PC-3 (cell line): Measurements from ENCODE around the gene LRRC70. TPM values are rescaled to one million over a fixed set of nuclear protein-coding genes. Genes with fewer than 3 reads are reported as not detected.

Source experiments
- ATAC-seq: fragments of 200-7000 bp; cut with Tn5 transposase; 2 replicates; pipeline ENCODE4 v1.9.1; 2020; ENCODE audit warnings: mild to moderate bottlenecking, moderate library complexity
- BruUV-seq: library from RNA; stranded (reverse); fragments of 400-500 nt; replicated peaks from 2 replicates; lab custom pipeline; 2021; lab: Mats Ljungman, UMichigan
- CTCF ChIA-PET: fragments of 300-600 bp; sonication (Branson Sonifier 250); formaldehyde crosslinking; loops from one replicate; lab custom pipeline; 2022; ENCODE audit warnings: antibody characterized with exemption; lab: Charles Lee
- POLR2A ChIA-PET: fragments of 300-600 bp; sonication (Branson Sonifier 250); formaldehyde crosslinking; loops from one replicate; lab custom pipeline; 2022; ENCODE audit warnings: antibody characterized with exemption; ENCODE audit not compliant: unreplicated experiment; lab: Charles Lee
- DNase-seq: peaks from one replicate; pipeline ENCODE4 v3.0.0-alpha.2; 2015
- H2AFZ ChIP-seq: fragments of 300-600 bp; sonication (generic); 2 replicates; pipeline ENCODE4 v1.6.0; 2016; ENCODE audit warnings: antibody characterized with exemption, low read length
- H3F3A ChIP-seq: fragments of 300-600 bp; sonication (generic); one replicate; pipeline ENCODE4 v1.6.0; 2017; ENCODE audit warnings: antibody characterized with exemption, low read length, control low read depth, mild to moderate bottlenecking; ENCODE audit not compliant: unreplicated experiment
- H3K27ac ChIP-seq: fragments of 300-600 bp; sonication (generic); 2 replicates; pipeline ENCODE4 v1.5.1; 2016; ENCODE audit warnings: mild to moderate bottlenecking, low read length
- H3K27me3 ChIP-seq: fragments of 300-600 bp; sonication (generic); 2 replicates; pipeline ENCODE4 v1.6.1; 2016; ENCODE audit warnings: low read length, mixed read lengths
- H3K36me3 ChIP-seq: fragments of 300-600 bp; sonication (generic); 2 replicates; pipeline ENCODE4 v1.6.1; 2016; ENCODE audit warnings: low read depth, mixed run types, low read length, mixed read lengths
- H3K4me1 ChIP-seq: fragments of 300-600 bp; sonication (generic); 2 replicates; pipeline ENCODE4 v1.5.1; 2016; ENCODE audit warnings: low read length; ENCODE audit not compliant: insufficient read depth
- H3K4me2 ChIP-seq: fragments of 300-600 bp; sonication (generic); 2 replicates; pipeline ENCODE4 v1.6.0; 2016; ENCODE audit warnings: low read length
- H3K4me3 ChIP-seq: fragments of 300-600 bp; sonication (generic); 2 replicates; pipeline ENCODE4 v1.5.1; 2016; ENCODE audit warnings: mild to moderate bottlenecking, low read length, mixed read lengths
- H3K79me2 ChIP-seq: fragments of 300-600 bp; sonication (generic); 2 replicates; pipeline ENCODE4 v1.6.1; 2017; ENCODE audit warnings: low read length, mixed read lengths
- H3K9ac ChIP-seq: fragments of 300-600 bp; sonication (generic); 2 replicates; pipeline ENCODE4 v1.6.0; 2016; ENCODE audit warnings: mild to moderate bottlenecking, low read length
- H3K9me2 ChIP-seq: fragments of 300-600 bp; sonication (generic); replicated peaks from 2 replicates; pipeline ENCODE4 v1.6.1; 2016; ENCODE audit warnings: mixed run types, low read length, mixed read lengths
- H3K9me3 ChIP-seq: fragments of 300-600 bp; sonication (generic); 2 replicates; pipeline ENCODE4 v1.6.1; 2016; ENCODE audit warnings: low read length, mixed read lengths
- H4K20me1 ChIP-seq: fragments of 300-600 bp; sonication (generic); 2 replicates; pipeline ENCODE4 v1.6.1; 2016; ENCODE audit warnings: low read length, mixed read lengths
- CTCF ChIP-seq: fragments of 300-600 bp; sonication (generic); conservative IDR thresholded peaks from 2 replicates; pipeline ENCODE4 v1.5.1; 2017; ENCODE audit warnings: antibody characterized with exemption, low read depth, mild to moderate bottlenecking, low read length
- EZH2 ChIP-seq: fragments of 300-600 bp; sonication (generic); IDR thresholded peaks from one replicate; pipeline ENCODE4 v1.6.1; 2017; ENCODE audit warnings: antibody characterized with exemption, mild to moderate bottlenecking, low read length; ENCODE audit not compliant: unreplicated experiment
- EZH2phosphoT487 ChIP-seq: fragments of 300-600 bp; sonication (generic); IDR thresholded peaks from 2 replicates; pipeline ENCODE4 v1.6.1; 2018; ENCODE audit warnings: mild to moderate bottlenecking, antibody characterized with exemption, low read length, borderline replicate concordance
- intact Hi-C: fragments of 100-400 bp; cut with micrococcal nuclease; formaldehyde crosslinking; loops from 2 replicates; pipeline ENCODE4 v1.9.0; 2023
- total RNA-seq: library from RNA; depleted of rRNA; stranded (reverse); fragments of >200 nt; gene quantifications from 2 replicates; pipeline ENCODE4 v1.2.3, GENCODE V29; 2014

LRRC70 gene
- total RNA-seq, 1 experiment from 2014 or later = 1.5 TPM

- Histone ChIP-seq H3K27me3 (no peaks in the 10 kb centered on the region), H3K9me2 (no peaks in the 10 kb centered on the region), H3F3A (no peaks in the 10 kb centered on the region), H2AFZ (no peak overlapping the region), H3K9ac (peak overlapping the region; percentile 49; the same call in 1 of the 2 replicates), H4K20me1 (no peaks in the 10 kb centered on the region), H3K79me2 (no peaks in the 10 kb centered on the region), H3K4me3 (no peak overlapping the region), H3K9me3 (no peaks in the 10 kb centered on the region), H3K4me1 (peaks cover 5% of the 10 kb centered on the region; the same call in 1 of the 2 replicates), H3K4me2 (no peak overlapping the region), H3K27ac (peak overlapping the region; percentile 81), H3K36me3 (peaks cover 7% of the 10 kb centered on the region; the same call in 1 of the 2 replicates)
- intact Hi-C loops = no loop called here
- DNase-seq (peak; percentile 72), ATAC-seq (peak; percentile 53; the same call in 1 of the 2 replicates)
- ChIA-PET CTCF (no interaction called here), POLR2A (no interaction called here)
- no peak for TF ChIP-seq EZH2phosphoT487
- no peak for TF ChIP-seq EZH2
- no TSS peak for BruUV-seq
Observed at GRCh38 chr5:62538017-62538942, 40.3 kb upstream of the LRRC70 start.

- intact Hi-C loops = no loop called here
- TF ChIP-seq CTCF = no peak
- no peak for TF ChIP-seq EZH2
- CTCF ChIA-PET = no interaction called here
- Histone ChIP-seq H3K9ac (no peak overlapping the region), H3K9me3 (no peaks in the 10 kb centered on the region), H3K9me2 (no peaks in the 10 kb centered on the region), H3K27ac (no peak overlapping the region), H4K20me1 (no peaks in the 10 kb centered on the region), H3K79me2 (no peaks in the 10 kb centered on the region), H3K36me3 (peaks cover 3% of the 10 kb centered on the region; the same call in 1 of the 2 replicates), H3K4me2 (no peak overlapping the region), H3F3A (no peaks in the 10 kb centered on the region), H3K4me1 (peaks cover 5% of the 10 kb centered on the region; the same call in 1 of the 2 replicates), H3K4me3 (no peak overlapping the region), H3K27me3 (no peaks in the 10 kb centered on the region), H2AFZ (no peak overlapping the region)
- DNase-seq = no peak
- no TSS peak for BruUV-seq
- ATAC-seq = no peak
- POLR2A ChIA-PET = no interaction called here
Observed at GRCh38 chr5:62542720-62543119, 35.9 kb upstream of the LRRC70 start.

- CTCF ChIA-PET = no interaction called here
- no peak for ATAC-seq
- intact Hi-C loops = no loop called here
Observed at GRCh38 chr5:62547945-62548630, 30.5 kb upstream of the LRRC70 start.

More at GRCh38 chr5:62547945-62548630, 30.5 kb upstream of the LRRC70 start:
- no peak overlapping the region for H3K27ac ChIP-seq
- H3K9ac ChIP-seq = no peak overlapping the region
- no peak overlapping the region for H3K4me3 ChIP-seq
- H4K20me1 ChIP-seq = no peaks in the 10 kb centered on the region
- TF ChIP-seq EZH2phosphoT487 (no peak), EZH2 (no peak), CTCF (no peak)
- POLR2A ChIA-PET = no interaction called here
- no peaks in the 10 kb centered on the region for H3F3A ChIP-seq
- no peak overlapping the region for H3K4me2 ChIP-seq
- no peak overlapping the region for H2AFZ ChIP-seq
- H3K4me1 ChIP-seq = peaks cover 11% of the 10 kb centered on the region
- H3K9me2 ChIP-seq = no peaks in the 10 kb centered on the region
- BruUV-seq = no TSS peak
- no peaks in the 10 kb centered on the region for H3K79me2 ChIP-seq
- no peaks in the 10 kb centered on the region for H3K9me3 ChIP-seq
- H3K27me3 ChIP-seq = no peaks in the 10 kb centered on the region
- no peaks in the 10 kb centered on the region for H3K36me3 ChIP-seq
- DNase-seq = no peak
